GM19463 (cell line): ENCODE data around the gene CYP4F3.
"Not testable (repeated sequence)": the region's sequence is repeated elsewhere in the genome, so short reads cannot be mapped to it uniquely, and the experiment has no call there.

Source experiments
- ATAC-seq: cut with Tn5 transposase; IDR thresholded peaks from one replicate; pipeline ENCODE4 v1.9.1; 2021; ENCODE audit warnings: mild to moderate bottlenecking, moderate library complexity; ENCODE audit not compliant: unreplicated experiment

The CYP4F3 gene, protein sequence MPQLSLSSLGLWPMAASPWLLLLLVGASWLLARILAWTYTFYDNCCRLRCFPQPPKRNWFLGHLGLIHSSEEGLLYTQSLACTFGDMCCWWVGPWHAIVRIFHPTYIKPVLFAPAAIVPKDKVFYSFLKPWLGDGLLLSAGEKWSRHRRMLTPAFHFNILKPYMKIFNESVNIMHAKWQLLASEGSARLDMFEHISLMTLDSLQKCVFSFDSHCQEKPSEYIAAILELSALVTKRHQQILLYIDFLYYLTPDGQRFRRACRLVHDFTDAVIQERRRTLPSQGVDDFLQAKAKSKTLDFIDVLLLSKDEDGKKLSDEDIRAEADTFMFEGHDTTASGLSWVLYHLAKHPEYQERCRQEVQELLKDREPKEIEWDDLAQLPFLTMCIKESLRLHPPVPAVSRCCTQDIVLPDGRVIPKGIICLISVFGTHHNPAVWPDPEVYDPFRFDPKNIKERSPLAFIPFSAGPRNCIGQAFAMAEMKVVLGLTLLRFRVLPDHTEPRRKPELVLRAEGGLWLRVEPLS

DNA sequence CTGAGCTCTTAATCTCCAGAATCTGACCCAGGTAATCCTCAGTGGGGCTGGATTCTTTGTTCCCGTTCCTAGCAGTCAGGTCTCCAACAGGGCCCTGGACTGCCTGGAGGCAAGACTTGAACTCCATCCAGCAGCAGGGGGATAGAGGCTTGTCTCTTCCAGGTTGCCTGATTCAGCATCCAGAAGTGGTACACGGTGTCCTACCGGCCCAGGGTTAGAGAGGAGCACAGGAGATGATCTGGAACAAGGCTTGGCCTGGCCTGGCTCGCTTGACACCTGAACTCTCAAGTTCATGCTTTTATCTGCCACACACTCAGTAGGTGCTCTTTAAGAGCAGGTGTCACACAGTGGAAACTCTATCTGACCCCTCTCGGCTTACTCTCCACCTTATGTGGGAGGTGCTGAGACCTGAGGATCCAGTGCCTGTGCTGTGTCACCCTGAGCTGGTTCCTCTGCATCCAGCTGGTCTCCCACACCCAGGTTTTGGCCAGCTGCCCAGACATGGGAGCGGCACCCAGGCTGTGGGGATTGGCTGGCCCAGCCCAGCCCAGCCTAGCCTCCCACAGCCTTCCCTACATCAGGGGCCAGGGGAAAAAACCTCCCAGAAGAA is at the start of gene CYP4F3:
Gene CYP4F3, plus strand, starts transcription at position 604 of the 610 bp plus-strand sequence. CDS start 519 bp downstream, outside the sequence.
- ATAC-seq, result no peak

DNA sequence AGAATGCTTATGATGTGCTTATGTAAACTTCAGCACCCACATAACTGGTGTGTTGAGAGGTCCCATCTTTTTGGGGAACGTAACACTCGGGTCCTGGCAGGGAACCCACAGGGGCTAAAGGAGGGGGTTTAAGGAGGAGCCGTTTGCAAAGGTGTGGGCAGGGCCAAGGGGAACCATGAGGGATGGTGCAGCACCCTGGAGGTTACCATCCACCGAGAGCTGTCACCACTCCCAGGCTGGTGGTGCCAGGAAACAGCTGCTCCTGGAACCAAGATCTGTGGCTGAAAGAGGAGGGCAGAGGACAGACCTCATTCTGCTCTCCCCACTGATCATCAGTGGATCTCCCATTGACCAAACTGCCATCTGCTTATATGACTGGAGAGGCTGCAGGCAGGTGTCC is 48.9 kb upstream of the CYP4F3 start:
- ATAC-seq, result no peak

DNA sequence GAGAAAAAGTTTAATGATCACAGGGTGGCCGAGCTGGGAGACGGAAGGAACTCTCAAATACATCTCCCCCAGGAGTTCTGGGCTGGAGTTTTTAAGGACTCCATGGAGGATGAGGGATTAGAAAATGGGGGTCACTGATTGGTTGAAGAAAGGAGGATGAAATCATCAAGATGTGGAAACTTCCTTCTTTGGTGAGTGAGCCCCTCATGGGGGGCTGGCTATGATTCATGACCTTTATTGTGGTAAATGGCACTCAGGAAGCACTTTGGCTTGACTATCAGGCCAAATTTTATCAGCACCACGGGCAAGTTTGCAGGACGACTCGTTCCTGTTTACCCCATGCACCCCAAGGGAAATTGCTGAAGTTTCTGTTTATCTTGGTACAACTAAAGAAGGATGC is 48.2 kb upstream of the CYP4F3 start:
- ATAC-seq, result not testable (repeated sequence)

DNA sequence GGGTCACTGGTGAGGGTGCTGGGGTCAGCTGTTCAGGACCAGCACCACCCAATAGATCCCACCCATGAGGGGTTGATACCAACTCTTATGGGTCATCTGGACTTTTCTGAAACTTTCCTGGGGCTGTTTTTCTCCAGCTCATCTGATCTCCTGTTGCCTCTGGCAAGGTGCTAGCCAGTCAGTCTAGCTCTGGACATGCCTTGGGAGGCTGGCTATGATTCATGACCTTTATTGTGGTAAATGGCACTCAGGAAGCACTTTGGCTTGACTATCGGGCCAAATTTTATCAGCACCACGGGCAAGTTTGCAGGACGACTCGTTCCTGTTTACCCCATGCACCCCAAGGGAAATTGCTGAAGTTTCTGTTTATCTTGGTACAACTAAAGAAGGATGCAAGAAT is 46.9 kb upstream of the CYP4F3 start:
- ATAC-seq, result not testable (repeated sequence)

DNA sequence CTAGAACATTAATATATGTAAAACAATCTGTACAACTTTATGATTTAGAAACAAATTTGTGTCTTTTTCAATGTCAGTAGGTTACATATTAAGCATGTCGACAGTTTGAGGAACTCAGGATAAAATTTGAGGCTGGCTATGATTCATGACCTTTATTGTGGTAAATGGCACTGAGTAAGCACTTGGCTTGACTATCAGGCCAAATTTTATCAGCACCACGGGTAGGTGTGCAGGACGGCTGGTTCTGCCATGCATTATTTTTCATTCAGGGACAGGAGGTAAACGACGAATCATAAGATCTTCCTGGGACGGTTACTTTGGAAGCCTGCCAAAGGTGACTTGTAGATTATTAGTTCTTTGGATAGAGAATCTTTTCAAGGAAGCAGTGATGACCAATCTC is 45.6 kb upstream of the CYP4F3 start:
- no peak for ATAC-seq

DNA sequence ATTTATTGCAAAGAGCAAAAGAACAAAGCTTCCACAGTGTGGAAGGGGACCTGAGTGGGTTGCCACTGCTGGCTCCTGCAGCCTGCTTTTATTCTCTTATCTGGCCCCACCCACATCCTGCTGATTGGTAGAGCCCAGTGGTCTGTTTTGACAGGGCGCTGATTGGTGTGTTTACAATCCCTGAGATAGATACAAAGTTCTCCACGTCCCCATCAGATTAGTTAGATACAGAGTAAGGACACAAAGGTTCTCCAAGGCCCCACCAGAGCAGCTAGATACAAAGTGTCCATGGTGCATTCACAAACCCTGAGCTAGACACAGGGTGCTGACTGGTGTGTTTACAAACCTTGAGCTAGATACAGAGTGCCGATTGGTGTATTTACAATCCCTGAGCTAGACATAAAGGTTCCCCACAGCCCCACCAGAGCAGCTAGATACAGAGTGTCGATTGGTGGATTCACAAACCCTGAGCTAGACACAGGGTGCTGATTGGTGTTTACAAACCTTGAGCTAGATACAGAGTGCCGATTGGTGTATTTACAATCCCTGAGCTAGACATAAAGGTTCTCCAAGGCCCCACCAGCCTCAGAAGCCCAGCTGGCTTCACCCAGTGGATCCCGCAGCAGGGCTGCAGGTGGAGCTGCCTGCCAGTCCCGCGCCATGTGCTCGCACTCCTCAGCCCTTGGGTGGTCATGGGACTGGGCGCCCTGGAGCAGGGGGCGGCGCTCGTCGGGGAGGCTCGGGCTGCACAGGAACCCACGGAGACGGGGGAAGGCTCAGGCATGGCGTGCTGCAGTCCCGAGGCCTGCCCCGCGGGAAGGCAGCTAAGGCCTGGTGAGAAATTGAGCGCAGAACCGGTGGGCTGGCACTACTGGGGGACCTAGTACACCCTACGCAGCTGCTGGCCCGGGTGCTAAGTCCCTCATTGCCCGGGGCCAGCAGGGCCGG is 32.4 kb upstream of the CYP4F3 start:
- ATAC-seq, result not testable (repeated sequence)

DNA sequence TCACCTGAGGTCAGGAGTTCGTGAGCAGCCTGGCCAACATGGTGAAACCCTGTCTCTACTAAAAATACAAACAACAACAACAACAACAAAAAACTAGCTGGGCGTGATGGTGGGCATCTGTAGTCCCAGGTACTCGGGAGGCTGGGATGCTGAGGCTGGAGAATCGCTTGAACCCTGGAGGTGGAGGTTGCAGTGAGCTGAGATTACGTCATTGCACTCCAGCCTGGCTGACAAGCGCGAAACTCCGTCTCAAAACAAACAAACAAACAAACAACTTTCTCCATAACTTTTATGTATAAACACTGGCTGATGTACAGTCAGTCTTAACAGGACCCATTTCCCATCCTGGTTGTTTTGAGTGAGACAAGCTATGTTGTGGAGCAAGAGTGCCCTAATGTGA is 31.4 kb upstream of the CYP4F3 start:
- no peak for ATAC-seq

DNA sequence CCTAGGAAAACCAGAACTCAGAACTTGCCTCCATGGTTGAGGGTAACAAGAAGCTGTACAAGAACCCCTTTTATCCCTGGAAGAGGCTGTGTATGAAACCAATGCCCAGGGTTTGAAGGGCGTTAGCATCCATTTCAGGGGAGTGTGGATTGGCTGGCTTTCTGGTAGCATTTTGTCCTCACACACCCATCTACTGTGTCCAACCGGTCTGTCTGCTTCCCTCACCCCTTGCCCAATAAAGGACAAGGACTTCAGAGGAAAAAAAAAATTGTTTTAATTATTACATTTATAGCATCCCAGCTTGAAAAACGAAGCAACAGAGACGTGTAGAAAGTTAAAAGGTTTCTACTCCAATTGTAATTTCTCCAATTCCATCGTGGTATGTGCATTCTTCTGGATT is 28.4 kb upstream of the CYP4F3 start:
- no peak for ATAC-seq

DNA sequence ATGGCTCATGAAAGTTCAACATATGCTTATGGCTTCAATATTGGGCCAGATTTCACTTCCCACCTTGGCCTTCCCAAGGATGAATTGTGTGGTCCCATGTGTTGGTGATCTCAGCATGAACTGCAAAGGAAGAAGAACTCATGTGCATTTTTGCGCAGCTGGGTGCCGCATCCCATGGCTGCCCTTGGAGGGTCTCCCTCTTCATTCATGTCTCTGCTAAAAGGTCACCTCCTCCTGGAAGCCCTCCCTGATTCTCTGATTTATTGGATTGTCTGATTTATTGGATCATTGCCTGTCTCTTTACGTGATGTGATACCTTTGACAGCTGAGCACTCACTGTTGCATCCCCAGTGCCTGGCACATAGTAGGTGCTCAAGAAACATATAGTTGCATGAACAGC is 27.4 kb upstream of the CYP4F3 start:
- ATAC-seq, result no peak

DNA sequence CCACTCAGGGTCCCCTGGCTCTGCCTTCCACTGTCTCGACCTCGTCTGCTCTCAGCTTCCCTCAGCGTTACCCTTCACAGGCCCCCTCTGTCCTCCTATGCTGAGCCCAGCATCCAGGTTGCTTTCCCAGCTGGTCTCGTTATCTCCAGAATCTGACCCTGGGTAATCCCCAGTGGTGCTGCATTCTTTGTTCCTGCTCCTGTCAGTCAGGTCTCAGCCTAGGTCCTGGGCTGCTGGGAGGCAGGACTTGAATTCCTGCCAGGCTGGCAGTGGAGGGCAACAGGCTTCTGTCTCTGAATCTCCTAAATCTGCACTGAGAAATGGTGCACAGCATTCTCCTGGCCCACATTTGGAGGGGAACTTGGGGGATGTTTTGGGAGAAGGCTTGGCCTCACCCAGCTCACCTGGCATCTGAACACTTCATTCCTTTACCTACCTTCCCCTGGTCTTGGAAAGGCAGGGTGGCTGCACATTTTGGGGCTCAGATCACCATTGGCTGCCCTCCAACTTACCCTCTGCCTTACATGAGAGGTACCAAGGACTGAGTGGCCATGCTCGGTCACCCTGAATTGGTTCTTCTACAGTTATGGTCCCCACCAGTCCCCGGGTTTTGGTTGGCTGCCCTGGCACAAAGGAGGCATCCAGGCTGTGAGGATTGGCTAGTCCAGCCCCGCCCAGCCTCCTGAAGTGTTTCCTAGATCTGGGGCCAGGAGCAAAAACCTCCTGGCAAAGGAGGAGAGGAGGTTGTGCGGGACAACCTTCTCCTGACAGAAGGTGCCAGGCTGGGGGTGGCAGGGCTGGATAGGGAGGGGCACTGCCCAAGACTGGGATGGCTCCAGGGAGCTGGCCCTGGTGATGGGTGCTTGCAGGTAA is 26.0 kb upstream of the CYP4F3 start, which contains the start of gene CYP4F8:
Gene CYP4F8, plus strand, starts transcription at position 712 of the 873 bp plus-strand sequence. CDS start 399 bp downstream, outside the sequence.
- no peak for ATAC-seq

DNA sequence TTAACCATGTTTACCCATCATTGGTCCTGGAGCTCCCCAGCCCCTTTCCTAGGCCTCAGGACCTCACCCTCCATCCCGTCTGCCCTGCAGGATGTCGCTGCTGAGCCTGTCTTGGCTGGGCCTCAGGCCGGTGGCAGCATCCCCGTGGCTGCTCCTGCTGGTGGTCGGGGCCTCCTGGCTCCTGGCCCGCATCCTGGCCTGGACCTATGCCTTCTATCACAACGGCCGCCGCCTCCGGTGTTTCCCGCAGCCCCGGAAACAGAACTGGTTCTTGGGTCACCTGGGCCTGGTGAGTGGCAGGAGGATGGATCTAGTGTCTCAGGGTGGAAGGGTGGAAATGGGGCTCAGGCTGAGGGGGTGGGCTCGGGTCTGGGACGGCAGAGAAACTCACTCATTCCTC is 25.2 kb upstream of the CYP4F3 start:
- ATAC-seq, result no peak

DNA sequence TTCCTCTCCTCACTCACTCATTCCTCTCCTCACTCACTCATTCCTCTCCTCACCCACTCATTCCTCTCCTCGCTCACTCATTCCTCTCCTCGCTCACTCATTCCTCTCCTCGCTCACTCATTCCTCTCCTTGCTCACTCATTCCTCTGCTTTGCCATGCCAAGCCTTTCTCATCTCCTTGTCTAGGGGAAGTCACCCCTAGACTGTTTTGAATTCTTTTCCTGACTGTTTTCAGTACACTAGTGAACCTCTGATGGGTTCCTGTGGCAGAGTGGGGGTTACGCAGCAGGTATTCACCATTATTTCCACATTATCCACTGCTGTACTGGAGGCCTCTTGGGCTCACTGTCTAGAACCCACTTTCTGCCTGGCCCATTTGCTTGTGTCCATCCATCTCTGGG is 24.5 kb upstream of the CYP4F3 start:
- no peak for ATAC-seq

DNA sequence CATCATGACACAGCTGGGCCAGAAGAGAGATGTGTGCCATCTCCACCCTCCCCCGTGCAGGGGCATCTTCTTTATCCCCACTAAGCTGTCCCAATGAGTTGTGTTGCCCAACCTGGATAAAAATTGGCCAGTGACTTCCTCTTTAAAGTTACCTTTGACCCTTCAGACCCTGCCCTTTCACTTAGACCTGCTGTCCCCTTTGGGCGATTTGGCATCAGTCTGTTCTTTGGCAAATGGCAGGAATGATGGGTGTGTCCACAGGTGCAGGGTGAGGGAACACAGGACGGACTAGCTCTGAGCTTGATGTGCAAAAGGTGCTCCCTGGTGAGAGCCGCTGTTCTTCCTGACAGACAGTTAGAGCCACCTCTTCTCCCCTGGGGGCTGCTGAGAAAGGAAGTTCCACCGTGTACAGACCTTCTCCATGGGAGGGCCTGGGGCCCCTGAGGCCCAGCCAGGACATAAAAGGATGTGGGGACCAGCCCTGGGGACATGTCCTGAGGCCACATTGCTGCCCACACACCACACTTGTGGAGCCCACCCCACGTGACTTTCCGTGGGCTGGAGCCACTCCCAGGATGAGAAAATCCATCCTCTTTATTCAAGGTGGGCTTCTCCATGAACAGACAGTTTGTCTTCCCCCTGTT is 23.9 kb upstream of the CYP4F3 start:
- no peak for ATAC-seq

DNA sequence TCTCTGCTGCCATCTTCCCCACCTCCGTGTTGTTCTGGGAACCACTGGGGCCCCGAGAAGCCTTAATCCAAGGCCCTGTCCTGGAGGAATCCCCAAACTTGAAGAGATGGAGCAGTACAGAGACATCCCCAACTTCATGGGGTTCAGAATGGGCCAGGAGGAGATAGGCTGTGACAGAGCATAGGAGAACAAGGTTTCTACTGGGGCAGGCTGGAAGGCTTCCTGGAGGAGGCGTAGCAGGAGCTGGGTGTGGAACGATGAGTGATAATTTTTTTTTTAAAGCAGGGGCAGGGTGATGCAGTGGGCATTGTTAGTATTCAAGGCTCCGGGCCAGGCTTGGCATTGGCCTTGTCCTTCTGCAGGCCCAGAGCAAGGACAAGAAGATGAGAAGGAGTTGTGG is 22.4 kb upstream of the CYP4F3 start:
- no peak for ATAC-seq

DNA sequence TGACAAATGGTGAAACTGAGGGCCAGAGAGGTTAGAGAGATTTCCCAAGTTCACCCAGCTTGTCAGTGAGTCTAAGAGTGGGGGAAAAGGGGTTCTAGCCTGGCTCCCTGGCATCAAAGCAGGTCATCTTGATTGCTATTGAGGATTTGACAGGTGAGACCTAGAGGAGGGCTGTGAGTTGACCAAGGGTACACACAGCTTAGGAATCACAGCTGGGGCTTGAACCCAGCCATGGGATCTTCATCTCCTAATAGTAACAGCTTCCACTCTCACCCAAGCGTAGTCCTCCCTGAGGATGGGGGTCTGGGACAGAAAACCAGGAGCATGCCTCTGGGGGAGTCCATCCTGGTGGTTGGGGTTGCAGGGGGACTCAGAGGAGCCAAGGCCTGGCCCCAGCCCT is 18.9 kb upstream of the CYP4F3 start:
- ATAC-seq, result no peak

DNA sequence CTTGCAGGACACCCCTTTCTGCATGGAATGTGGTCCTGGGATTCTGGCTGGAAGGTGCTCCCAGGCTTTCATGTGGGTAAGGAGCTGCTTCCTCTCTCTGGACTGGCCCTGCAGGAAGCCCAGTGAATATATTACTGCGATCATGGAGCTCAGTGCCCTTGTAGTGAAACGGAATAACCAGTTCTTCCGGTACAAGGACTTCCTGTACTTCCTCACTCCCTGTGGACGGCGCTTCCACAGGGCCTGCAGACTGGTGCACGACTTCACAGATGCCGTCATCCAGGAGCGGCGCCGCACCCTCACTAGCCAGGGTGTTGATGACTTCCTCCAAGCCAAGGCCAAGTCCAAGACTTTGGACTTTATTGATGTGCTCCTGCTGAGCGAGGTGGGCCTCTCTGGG is 17.7 kb upstream of the CYP4F3 start:
- no peak for ATAC-seq

DNA sequence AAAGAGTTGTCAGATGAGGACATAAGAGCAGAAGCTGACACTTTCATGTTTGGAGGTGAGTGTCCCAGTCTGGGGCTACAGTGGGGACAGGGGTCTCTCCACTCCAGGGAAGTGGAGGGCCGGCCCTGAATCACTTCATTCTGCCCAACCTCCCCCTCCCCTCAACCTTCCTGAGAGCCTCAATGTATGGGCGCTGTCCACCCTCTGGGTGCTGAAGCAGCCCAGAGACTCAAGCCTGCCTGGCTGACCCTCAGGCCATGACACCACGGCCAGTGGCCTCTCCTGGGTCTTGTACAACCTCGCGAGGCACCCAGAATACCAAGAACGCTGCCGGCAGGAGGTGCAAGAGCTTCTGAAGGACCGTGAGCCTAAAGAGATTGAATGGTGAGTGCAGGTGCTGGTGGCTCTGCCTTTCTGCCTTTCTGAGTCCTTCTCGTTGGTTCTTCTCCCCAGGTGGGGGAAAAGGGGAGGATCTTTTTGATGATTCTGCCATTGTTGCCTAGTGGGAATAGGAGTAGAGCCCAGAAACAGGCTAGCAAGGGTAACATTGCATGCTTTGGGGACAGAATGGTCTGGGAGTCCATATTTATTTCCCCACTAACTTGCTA is 16.9 kb upstream of the CYP4F3 start:
- no peak for ATAC-seq

DNA sequence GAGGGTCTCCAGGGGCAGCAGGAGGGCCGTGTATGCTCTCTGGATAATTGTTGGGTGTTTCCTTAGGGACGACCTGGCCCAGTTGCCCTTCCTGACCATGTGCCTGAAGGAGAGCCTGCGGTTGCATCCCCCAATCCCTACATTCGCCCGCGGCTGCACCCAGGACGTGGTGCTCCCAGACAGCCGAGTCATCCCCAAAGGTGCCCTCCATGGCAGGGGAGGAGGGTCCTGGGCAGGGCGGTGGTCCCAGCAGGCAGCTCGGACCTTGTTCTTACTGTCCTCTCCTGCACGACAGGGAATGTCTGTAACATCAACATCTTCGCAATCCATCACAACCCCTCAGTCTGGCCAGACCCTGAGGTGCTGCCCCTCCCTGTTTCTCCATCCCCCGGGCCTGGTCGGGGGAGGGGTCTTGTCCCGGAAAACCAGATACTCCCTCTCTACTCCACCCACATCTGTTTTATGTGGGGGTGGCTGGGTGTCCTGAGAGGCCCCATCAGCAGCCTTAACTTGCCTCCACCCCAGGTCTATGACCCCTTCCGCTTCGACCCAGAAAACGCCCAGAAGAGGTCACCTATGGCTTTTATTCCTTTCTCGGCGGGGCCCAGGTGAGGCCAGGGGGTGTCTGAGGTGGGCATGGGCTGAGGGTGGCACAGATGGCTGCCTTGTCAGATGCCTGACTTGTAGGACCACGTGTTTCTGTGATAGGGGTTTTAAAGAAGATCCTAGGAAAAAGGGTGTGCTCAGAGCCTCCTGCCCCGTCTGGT is 12.3 kb upstream of the CYP4F3 start:
- ATAC-seq, result no peak
